HepG2 (cell line): Measurements from ENCODE around the gene SENP5. TPM values are rescaled to one million over a fixed set of nuclear protein-coding genes. Genes with fewer than 3 reads are reported as not detected.

Experiments used
- GATA4 ChIP-seq: sonication (generic); IDR thresholded peaks from 2 replicates; pipeline ENCODE4 v1.6.1; 2016; ENCODE audit warnings: antibody characterized with exemption, low read depth, borderline replicate concordance
- HMG20B ChIP-seq: conservative IDR thresholded peaks from 2 replicates; pipeline ENCODE4 v1.6.1; 2016; ENCODE audit warnings: missing genetic modification reagents, missing compliant biosample characterization
- KLF12 ChIP-seq: sonication (generic); formaldehyde crosslinking; IDR thresholded peaks from 2 replicates; pipeline ENCODE4 v1.4.0; 2020; ENCODE audit warnings: missing genetic modification reagents, borderline replicate concordance
- LBX2 ChIP-seq: sonication (generic); formaldehyde crosslinking; IDR thresholded peaks from 2 replicates; pipeline ENCODE4 v1.5.0; 2020; ENCODE audit warnings: missing genetic modification reagents, mild to moderate bottlenecking, borderline replicate concordance
- MYC ChIP-seq: sonication (generic); formaldehyde crosslinking; IDR thresholded peaks from 2 replicates; pipeline ENCODE4 v1.9.0; 2021; ENCODE audit warnings: missing genetic modification reagents, borderline replicate concordance
- POGK ChIP-seq: sonication (generic); formaldehyde crosslinking; conservative IDR thresholded peaks from 2 replicates; pipeline ENCODE4 v1.8.0; 2022; ENCODE audit warnings: mild to moderate bottlenecking, moderate library complexity, missing genetic modification reagents
- RERE ChIP-seq: IDR thresholded peaks from 2 replicates; pipeline ENCODE4 v1.6.1; 2016; ENCODE audit warnings: low read depth, missing genetic modification reagents, missing compliant biosample characterization
- SNAPC5 ChIP-seq: sonication (generic); formaldehyde crosslinking; IDR thresholded peaks from 2 replicates; pipeline ENCODE4 v1.8.1; 2023; ENCODE audit warnings: mild to moderate bottlenecking, missing genetic modification reagents, borderline replicate concordance
- TRIM24 ChIP-seq: sonication (generic); formaldehyde crosslinking; IDR thresholded peaks from 2 replicates; pipeline ENCODE4 v1.8.0; 2022; ENCODE audit warnings: mild to moderate bottlenecking, missing genetic modification reagents
- U2AF2 ChIP-seq: fragments of 200-400 bp; formaldehyde crosslinking; IDR thresholded peaks from 2 replicates; pipeline ENCODE4 v1.6.1; 2017; ENCODE audit warnings: low read depth, mild to moderate bottlenecking, low read length
- ZNF460 ChIP-seq: sonication (generic); formaldehyde crosslinking; IDR thresholded peaks from 2 replicates; pipeline ENCODE4 v1.5.1; 2020; ENCODE audit warnings: missing genetic modification reagents, mild to moderate bottlenecking, borderline replicate concordance
- ZNF558 ChIP-seq: sonication (generic); formaldehyde crosslinking; IDR thresholded peaks from 2 replicates; pipeline ENCODE4 v1.9.0; 2022; ENCODE audit warnings: mild to moderate bottlenecking, missing genetic modification reagents, borderline replicate concordance
- ZNF577 ChIP-seq: sonication (generic); formaldehyde crosslinking; IDR thresholded peaks from 2 replicates; pipeline ENCODE4 v1.4.0; 2020; ENCODE audit warnings: mild to moderate bottlenecking, low read depth, missing genetic modification reagents, borderline replicate concordance
- ZNF589 ChIP-seq: sonication (generic); formaldehyde crosslinking; conservative IDR thresholded peaks from 2 replicates; pipeline ENCODE4 v1.8.0; 2022; ENCODE audit warnings: mild to moderate bottlenecking, moderate library complexity, missing genetic modification reagents
- ZNF615 ChIP-seq: sonication (generic); formaldehyde crosslinking; IDR thresholded peaks from 2 replicates; pipeline ENCODE4 v1.5.0; 2020; ENCODE audit warnings: mild to moderate bottlenecking, missing genetic modification reagents, borderline replicate concordance
- ZNF639 ChIP-seq: conservative IDR thresholded peaks from 2 replicates; pipeline ENCODE4 v1.6.1; 2018; ENCODE audit warnings: missing genetic modification reagents
- ZNF703 ChIP-seq: sonication (generic); formaldehyde crosslinking; IDR thresholded peaks from 2 replicates; pipeline ENCODE4 v1.5.1; 2020; ENCODE audit warnings: missing genetic modification reagents, mild to moderate bottlenecking, moderate library complexity, borderline replicate concordance
- ZSCAN31 ChIP-seq: sonication (generic); formaldehyde crosslinking; IDR thresholded peaks from 2 replicates; pipeline ENCODE4 v1.5.0; 2020; ENCODE audit warnings: low read depth, mild to moderate bottlenecking, missing genetic modification reagents
- polyA plus RNA-seq, 8 experiments: library from polyadenylated mRNA; depleted of rRNA in 3 of 8; stranded (reverse) in 7 of 8; unstranded in 1 of 8; fragments of >200 nt; fragmentation: Illumina TruSeq in 4 of 8; extraction: Trizol in 4 of 8; gene quantifications; 2 replicates each; pipeline versions ENCODE4 v1.2.1 to v1.2.3, GENCODE V29; 2011 to 2016; ENCODE audit warnings: low read depth in 4 of 8, missing spikeins in 1 of 8, mixed read lengths in 1 of 8; ENCODE audit not compliant: insufficient read depth in 1 of 8
- total RNA-seq, 5 experiments: library from RNA; depleted of rRNA; stranded (reverse); fragments of >200 nt; fragmentation: Illumina TruSeq; extraction: Trizol; gene quantifications; 2 replicates each; pipeline ENCODE4 v1.2.3, GENCODE V29; 2016; ENCODE audit warnings: low read depth in 1 of 5

The SENP5 gene
- total and polyA plus RNA-seq, 2 of the 13 experiments (the other 11 are each of a cell fraction or from before 2014, with no cell fraction given), result 17.6 to 30.9 TPM

GRCh38 chr3:196962108-196962929 is 94.6 kb downstream of the SENP5 start (continued):
- no peak for TF ChIP-seq ZNF577
- no peak; the same call in 1 of the 2 replicates for TF ChIP-seq ZNF460 (CRISPR knock-in tag)
- TF ChIP-seq RERE (CRISPR knock-in tag), result peak; percentile 82; the same call in 1 of the 2 replicates
- TF ChIP-seq POGK (CRISPR knock-in tag), result 0 out of 2 replicates have a peak, but pooled peaks have one; percentile 44
- TF ChIP-seq ZNF639, result no peak; the same call in 1 of the 2 replicates
- TF ChIP-seq LBX2 (CRISPR knock-in tag), result no peak
- no peak for TF ChIP-seq KLF12
- 0 out of 2 replicates have a peak, but pooled peaks have one; percentile 58 for TF ChIP-seq HMG20B (CRISPR knock-in tag)
- no peak for TF ChIP-seq ZNF615 (CRISPR knock-in tag)
- peak; percentile 93; the same call in 1 of the 2 replicates for TF ChIP-seq GATA4
- 0 out of 2 replicates have a peak, but pooled peaks have one; percentile 25 for TF ChIP-seq ZNF589 (CRISPR knock-in tag)
- no peak for TF ChIP-seq TRIM24 (CRISPR knock-in tag)
- TF ChIP-seq U2AF2, result no peak
- no peak for TF ChIP-seq ZNF558
- no peak for TF ChIP-seq MYC (CRISPR knock-in tag)
- 0 out of 2 replicates have a peak, but pooled peaks have one; percentile 42 for TF ChIP-seq SNAPC5 (CRISPR knock-in tag)
- 0 out of 2 replicates have a peak, but pooled peaks have one; percentile 35 for TF ChIP-seq ZNF703
- TF ChIP-seq ZSCAN31 (CRISPR knock-in tag), result 0 out of 2 replicates have a peak, but pooled peaks have one; percentile 59
